ENCODE data around the gene RASGRP1.

RASGRP1 gene

DNA sequence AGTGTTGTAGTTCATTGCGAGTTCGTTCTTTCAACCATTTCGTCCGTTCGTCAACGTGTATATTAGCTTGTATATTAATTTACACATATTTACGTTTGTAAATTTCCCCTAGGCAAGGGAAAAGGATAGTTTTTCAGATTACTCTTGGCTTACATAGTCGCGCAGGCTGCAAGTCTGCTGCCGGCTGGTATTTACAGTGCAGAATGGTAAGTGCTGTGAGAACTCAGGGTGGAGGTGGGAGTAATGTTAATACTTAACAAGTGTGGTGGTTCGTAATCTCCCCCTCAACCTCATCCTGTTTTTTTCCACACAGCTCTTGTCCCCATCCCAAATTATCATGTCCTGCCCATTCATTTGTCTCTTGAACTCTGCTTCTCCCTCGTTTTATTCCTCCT, 109.9 kb downstream of the RASGRP1 start:
- no peak for DNase-seq

DNA sequence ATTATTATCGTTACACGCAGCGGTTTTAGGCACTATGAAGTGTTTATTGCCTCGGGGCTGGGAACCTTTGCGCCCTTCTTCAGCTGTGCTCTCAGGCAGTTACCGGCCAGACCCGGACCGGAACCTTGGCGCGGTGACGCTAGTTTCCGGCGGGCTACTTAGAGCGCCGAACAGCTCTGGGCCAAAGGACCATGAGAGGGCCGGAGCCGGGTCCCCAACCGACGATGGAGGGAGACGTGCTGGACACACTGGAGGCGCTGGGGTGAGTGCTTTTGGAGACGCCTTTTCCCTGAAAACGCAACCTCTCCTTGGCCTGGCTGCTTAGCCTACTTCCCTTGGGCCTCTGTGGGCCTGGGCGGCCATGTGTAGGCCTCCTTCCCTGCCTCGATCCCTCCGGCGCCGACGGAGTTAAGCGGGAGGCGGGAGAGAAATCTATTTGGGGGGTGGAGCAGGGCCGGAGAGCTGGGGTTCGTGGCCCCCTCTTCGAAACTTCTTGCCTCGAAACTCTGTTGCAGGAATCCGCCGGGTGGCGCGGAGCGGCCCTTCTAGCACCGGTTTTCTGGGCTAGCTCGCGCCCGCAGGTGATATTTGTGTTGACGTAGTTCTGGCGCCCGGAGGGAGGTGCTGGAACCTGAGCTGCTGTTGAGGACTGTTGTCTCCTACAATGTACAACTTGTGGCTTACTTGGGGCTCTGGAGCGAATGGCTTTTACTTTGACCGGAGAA, 110.5 kb downstream of the RASGRP1 start, which contains the start of gene FAM98B:
Gene FAM98B, plus strand, starts transcription at position 157 of the 725 bp plus-strand sequence. Its CDS starts 35 bp downstream, at position 192.
- peak; percentile 96 for DNase-seq

DNA sequence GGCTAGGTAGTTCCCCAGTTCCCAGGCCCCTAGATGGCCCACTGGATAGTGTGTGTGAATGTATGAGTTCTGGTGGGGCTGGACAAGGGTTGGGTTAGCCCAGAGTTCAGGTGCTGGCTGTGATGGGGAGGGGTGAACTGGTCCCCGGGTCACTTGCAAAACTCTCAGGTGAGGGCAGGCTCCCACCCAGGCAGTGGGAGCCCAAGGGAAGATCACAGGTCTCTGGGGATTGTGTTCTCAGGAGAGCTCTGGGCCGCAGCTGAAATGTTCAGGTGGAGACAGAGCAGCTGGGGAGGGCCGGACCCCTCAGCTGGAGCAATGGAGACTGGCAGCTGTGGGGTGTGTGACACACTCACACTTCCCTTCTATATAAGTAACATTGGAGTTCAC, 123.5 kb downstream of the RASGRP1 start:
- DNase-seq: no peak

DNA sequence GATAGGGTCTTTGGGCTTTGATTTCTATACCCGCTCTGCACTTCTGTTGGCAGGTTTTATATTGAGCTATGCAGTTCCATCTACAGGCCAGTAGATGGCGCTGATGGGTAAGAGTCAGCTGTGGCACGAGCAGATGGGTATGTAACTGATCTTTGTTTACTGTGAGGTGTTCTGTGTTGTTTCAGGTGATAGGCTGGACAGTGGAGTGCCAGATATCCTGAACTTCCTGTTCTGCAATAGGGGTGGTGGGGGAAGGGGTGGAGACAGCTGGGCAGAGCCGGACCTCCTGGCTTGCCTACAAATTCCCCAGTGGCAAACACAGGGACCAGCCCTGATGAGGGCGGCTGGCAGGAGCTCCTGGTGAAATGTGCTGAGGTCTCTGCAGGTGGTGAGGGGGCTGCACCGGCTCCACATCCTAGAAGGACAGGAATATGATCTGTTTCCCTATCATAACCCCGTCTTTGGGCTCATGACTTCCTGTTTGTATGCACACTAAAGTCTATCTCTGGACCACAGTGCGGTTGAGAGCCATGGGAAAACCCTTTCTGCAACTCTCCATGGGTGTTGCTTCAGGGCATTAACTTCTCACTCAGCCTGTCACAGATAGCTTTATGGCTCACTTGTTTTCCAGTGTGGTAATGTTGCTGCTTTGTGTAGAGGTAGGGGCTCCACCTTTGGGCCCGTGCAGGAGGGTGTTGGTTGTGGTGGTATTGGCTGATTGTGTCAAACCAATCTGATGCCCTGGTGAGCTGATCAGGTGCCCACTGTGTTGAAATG, 124.1 kb downstream of the RASGRP1 start:
- DNase-seq: no peak

Data from right forelimb (tissue), 1 donor.